ENCODE results near the gene SLC3A2.
"Not testable (repeated sequence)": the region's sequence is repeated elsewhere in the genome, so short reads cannot be mapped to it uniquely, and the experiment has no call there.

Gene SLC3A2

DNA sequence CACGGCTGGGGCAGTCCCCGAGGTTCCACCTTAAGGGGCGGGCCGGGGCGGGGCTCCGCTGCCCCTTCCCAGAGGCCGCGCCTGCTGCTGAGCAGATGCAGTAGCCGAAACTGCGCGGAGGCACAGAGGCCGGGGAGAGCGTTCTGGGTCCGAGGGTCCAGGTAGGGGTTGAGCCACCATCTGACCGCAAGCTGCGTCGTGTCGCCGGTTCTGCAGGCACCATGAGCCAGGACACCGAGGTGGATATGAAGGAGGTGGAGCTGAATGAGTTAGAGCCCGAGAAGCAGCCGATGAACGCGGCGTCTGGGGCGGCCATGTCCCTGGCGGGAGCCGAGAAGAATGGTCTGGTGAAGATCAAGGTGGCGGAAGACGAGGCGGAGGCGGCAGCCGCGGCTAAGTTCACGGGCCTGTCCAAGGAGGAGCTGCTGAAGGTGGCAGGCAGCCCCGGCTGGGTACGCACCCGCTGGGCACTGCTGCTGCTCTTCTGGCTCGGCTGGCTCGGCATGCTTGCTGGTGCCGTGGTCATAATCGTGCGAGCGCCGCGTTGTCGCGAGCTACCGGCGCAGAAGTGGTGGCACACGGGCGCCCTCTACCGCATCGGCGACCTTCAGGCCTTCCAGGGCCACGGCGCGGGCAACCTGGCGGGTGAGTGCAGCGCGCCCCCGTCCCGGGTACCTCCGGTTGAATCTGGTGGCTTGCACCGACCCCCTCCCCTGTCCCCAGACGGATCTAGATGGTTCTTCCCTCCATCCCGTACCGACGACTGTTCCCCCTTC is at the start of gene SLC3A2:
Gene SLC3A2 (plus strand): TSS at position 94 of the 776 bp plus-strand sequence. CDS start 128 bp downstream, at position 222.
- peak; percentile 90 for DNase-seq (ENCODE audit: low read depth)

DNA sequence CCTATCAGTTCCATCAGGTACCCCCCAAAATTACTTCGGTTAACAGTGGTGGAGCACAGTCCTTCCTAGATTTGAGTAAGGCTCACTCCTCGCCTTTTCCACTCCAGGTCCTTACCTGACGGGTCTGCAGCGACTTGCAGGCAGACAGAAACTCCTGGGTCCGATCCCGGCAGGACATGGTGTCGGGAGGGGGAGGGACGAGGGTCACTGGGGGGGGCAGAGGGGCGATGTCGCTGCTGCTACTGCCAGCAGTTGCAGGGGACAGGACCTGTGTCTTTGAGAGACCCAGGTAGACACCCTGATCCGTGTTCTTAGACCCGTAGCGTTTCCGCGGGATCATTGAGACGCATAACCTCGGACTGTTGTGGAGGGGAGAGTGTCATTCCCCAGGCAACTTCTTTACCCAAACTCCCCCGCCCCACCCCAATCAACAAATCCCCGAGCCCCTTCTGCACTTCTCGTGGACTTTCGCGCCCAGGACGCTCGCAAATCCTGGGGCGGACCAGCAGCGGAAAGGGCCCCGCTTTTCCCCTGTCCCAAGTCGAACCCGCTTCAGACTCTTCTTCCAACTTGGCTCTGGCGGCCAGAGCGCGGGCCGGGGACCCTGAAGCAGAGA is 49.7 kb upstream of the SLC3A2 start:
- DNase-seq (ENCODE audit: low read depth) = no peak

DNA sequence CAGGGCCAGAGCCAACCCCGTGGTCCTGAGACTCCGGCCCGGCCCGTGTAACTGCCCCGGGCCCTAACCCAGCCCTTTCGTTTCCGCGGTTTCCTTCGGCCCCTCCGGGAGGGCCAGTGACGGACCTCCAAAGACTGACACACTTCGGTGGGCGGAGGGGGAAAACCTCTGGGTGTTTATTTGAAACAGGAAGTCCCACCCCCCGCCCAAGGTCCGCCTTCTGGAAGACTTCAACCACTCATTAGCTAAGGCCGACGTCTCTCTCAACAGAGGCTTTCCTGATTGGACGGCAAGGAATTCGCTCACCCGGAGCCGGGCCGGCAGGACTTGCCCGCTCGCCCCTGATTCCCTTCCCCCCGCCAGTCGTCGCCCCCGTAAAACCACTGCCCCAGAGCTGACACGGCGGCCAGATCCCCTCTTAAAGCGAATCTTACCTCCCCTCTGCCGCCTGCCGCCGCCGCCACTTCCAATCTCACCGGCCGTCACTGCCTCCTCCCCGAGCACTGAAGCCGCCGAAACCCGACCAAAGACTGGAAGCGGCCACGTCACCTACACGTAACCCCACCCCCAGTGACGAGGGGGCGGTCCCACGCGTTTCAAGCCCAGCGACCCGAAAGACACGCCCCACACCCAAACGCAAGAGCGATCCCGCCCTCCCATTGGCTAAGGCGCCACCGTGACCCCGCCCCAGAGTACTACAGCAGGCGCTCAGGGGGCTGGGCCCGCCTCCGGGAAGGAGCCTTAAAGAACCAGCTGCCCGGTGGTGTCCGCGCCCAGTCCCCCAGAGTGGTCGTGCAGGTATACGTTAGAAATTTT is 49.0 kb upstream of the SLC3A2 start, which contains the start of gene STX5:
Gene STX5 (minus strand): TSS at position 532 of the 816 bp plus-strand sequence. CDS start 808 bp downstream, outside the sequence.
- DNase-seq (ENCODE audit: low read depth) = peak; percentile 99

DNA sequence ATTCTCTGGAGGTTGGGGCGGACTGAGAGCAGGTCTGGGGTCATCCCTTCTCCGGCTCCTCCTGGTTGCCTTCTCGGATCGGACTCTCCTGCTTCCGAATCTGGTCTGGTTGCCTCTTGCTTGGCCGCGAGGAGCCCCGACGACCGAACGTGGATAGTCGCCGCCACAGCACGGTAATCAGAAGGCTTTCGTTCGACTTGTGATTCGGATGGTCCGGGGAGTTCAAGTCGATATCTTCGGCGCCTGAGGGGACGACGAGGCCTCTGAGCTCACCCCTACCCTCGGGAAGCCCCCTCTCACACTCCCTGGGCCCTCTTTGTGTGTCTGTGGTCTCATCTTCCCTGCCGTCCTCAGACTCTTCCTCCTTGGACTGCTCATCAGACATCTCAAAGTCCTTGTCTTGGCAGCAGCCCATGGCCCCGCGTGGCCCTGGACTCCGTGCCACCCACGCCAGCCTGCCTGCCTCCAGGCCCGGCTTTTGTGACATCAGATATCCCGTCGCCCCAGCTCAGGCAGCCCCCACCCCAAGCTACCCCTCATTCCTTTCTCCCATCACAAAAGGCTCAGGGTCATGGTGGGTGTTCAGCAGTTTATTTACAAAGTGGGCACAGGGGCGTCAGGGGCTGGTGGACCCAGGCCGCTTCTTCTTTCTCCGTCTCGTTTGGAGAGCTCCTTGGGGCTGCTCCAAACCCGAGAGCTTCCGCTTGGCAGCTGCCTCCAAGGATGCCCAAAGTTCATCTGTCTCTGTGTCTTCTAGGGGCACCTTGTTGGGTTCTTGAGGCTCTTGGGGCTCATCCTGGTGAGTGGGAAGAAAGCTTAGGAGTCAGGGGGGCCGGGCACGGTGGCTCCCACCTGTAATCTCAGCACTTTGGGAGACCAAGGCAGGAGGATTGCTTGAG is 48.1 kb upstream of the SLC3A2 start, which contains the start of gene TEX54:
Gene TEX54 (minus strand): TSS at position 506 of the 899 bp plus-strand sequence.
- DNase-seq (ENCODE audit: low read depth) = peak; percentile 43

DNA sequence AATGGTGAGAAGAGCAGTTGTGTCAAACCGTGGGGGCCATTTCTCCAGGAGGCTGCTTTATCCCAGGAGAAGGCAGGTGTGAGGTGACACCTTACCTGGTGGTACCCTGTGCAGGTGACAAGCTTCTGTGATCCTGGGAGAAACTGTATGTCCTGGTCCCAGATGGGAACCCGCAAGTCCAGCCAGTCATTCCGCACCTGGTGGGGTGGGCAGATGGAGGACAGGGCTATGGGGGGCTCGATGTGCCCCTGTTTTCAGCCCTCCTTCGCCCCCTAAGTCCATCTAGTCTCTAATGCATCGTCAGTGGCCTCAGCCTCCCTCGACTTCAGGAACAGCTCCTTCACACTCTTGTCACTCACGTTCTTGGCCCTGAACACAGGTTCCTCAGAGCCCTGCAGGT is 45.4 kb upstream of the SLC3A2 start:
- no peak for DNase-seq (ENCODE audit: low read depth)

DNA sequence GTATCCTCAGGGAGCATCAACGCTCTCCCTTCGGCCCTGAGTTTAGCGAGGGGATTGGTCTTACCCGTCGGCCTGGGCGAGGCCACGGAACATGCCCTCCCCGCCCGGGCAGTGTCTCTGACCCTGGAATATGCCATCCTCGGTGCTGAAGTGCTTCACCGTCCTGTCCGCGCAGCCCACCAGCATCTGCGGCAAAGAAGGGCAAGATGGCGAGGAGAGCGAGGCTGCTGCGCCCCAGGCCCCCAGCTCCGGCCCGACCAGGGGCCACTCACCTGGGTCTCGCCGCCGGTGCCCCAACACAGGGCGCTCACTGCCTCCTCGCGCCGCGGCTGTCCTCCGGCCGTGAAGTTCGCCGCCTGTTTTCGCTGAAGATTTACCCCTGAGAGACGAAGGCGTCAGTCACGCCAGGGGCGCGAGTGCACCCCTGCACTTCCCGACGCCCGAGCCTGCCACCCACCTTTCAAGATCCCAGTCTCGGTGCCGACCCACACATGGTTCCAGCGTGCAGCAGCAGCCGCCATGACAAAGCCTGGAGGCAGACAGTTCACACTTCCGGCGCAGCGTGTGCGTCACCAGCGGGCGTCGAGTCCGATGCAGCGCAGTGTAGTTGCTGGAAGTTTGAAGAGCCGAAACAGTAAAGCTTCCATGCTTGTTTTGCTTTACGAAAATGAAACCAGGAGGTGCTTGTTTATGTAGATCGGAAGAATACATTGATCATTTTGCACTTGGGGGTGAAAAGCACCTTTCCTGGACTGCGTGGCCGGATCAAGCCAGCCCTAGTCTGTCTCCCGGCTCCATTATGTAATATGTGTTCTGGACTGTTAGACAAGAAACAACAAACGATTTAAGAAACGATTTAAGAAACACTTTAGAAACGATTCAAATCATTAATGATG is 41.4 kb upstream of the SLC3A2 start, which contains the start of gene WDR74:
Gene WDR74 (minus strand): TSS at position 541 of the 896 bp plus-strand sequence. CDS start 20 bp downstream, at position 521.
- peak; percentile 96 for DNase-seq (ENCODE audit: low read depth)

DNA sequence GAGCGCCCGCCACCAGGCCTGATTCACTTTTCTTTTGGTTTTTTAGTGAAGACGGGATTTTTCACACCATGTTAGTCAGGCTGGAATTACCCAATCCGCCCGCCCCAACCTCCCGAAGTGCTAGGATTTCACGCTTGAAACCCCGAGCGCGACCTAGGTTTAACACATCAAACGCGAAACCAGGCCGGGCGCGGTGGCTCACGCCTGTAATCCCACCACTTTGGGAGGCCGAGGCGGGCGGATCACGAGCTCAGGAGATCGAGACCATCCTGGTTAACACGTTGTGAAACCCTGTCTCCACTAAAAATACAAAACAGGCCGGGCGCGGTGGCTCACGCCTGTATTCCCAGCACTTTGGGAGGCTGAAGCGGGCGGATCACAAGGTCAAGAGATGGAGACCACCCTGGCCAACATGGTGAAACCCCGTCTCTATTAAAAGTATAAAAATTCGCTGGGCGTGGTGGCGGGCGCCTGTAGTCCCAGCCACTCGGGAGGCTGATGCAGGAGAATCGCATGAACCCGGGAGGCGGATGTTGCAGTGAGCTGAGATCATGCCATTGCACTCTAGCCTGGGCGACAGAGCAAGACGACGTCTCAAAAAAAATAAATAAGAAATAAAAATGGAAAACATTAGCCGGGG is 39.9 kb upstream of the SLC3A2 start:
- DNase-seq (ENCODE audit: low read depth) = peak; percentile 90

DNA sequence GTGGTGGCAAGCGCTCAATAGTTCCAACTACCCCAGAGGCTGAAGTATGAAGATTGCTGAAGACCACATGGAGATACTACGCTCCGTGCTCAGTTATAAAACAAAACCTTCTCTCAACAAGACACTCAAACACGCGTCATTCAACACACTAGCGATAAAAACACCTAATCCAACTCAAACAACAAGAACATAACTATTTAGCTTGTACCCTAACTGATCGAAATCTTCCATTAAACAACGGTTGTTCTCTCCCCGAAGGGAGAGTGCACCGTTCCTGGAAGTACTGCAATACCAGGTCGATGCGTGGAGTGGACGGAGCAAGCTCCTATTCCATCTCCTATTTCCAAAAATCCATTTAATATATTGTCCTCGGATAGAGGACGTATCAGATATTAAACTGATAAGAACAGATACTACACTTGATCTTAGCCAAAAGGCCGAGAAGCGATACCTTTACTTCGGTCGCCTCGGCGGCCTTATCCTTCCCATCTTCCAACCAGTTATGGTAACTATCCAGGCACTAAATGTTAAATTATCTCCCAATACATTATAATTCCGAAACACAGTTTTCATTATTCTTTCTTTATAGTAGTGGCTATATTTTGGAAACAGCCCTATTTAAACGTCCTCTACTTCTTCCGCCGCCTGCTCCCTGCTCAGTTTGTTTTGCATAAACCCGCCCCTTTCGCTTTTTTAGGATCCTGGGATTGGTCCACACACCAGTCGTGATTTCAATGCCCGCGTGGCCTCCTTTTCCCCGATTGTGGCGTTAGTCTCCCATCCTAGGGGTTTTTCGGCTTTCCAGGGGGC is 39.1 kb upstream of the SLC3A2 start:
- peak; percentile 100 for DNase-seq (ENCODE audit: low read depth)

DNA sequence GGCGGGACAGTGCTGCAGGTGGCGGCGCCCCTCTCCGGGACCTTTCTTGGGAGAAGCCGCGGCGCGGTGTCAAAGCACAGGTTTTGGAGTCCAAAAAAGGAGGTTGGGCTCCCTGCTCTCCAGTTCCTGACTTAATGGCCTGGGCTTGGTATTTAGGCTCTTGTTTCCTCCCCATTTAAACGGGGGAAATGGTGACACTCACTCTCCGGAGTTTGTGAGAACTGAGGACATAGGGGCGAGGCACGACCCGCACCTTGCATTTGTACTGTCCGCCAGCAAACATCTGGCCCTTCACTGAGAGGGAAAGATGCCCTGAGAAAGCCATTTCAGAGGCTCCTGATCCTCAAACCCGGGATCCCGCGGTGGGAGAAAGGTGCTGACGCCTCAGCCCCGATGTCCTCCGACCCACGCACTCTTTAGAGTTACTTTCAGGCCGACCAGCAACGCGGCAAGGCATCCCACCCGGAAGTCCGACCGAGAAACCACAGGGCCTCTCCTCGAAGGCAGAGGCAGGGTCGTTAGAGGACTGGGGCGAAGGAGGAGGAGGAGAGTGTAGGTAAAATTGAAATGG is 38.4 kb upstream of the SLC3A2 start:
- DNase-seq (ENCODE audit: low read depth) = peak; percentile 21

DNA sequence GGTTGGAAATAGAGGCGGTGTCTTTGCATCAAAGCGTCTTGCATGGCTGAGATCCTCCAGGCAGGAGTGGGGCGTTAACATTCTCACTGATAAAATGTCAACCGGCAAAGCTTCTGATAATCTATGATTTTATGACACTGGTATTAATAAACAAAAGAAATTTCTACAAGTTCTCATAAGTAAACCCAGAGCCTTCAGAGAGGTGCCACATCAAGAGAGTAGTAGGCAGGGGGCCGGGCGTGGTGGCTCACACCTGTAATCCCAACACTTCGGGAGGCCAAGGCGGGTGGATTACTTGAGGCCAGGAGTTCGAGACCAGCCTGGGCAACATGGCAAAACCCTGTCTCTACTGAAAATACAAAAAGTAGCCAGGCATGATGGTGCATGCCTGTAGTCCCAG is 37.8 kb upstream of the SLC3A2 start:
- not testable (repeated sequence) for DNase-seq (ENCODE audit: low read depth)

DNA sequence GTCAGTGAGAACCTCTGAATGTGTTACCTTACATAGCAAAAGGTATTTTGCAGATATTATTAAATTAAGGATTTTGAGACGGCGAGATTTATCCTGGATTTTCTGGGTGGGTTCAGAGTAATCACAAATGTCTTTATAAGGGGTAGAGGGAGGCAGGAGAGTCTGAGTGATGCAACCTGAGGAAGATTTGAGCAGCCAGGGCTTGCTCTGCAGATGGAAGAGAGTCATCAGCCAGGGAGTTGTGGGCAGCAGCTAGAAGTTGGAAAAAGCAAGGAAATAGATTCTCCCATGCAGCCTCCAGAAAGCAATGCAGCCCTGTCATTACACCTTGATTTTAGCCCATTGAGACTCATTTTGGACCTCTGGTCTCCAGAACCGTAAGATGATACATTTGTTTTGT is 37.2 kb upstream of the SLC3A2 start:
- no peak for DNase-seq (ENCODE audit: low read depth)

DNA sequence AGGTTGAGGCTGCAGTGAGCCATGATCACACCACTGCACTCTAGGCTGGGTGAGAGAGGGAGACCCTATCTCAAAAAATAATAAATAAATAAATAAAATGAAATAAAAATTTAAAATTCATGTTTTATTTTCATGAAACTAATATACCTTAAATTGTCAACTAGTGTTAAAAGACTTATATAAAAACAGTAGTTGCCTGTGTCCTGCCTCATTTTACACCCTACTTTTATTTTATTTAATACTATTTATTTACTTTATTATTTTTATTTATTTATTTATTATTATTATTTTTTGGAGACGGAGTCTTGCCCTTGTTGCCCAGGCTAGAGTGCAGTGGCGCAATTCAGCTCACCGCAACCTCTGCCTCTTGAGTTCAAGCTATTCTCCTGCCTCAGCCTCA is 36.5 kb upstream of the SLC3A2 start:
- DNase-seq (ENCODE audit: low read depth) = no peak

DNA sequence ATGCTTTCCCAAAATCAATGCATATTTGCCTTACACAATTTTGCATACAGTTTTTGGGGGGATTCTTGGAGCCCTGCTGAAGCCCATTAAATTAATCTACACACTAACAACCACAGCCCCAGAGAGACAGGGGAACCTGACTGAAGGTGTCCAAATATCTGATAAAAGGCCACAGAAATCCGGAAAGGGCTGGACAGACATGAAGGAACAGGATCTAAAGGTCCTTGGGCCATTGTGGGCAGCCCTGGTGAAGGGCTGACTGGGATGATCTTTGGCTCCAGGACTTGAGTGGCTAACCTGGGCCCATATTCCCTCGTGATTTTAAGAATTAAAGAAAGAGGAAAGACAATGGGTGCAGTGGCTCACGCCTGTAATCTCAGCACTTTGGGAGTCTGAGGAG is 34.5 kb upstream of the SLC3A2 start:
- DNase-seq (ENCODE audit: low read depth) = no peak

DNA sequence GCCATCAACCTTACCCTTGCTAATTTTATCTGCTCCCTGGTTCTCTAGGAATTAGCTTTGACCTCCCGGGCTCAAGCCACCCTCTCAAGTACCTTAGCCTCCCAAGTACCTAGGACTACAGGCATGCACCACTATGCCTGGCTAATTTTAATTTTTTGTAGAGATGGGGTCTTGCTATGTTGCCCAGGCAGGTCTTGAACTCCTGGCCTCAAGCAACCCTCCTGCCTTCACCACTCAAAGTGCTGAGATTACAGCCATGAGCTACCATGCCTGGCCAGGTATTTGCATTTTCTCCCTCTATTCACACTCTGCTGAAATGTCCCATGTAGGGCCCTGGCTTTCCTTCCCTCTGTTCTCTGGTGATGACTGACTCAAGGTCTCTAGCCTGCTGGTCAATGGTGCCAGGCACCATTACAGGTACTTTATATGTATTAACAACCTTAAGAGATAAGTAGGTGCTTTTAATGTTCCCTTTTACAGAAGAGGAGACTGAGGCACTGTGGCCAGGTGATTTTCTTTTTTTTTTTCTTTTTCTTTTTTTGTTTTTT is 32.9 kb upstream of the SLC3A2 start:
- DNase-seq (ENCODE audit: low read depth) = no peak

DNA sequence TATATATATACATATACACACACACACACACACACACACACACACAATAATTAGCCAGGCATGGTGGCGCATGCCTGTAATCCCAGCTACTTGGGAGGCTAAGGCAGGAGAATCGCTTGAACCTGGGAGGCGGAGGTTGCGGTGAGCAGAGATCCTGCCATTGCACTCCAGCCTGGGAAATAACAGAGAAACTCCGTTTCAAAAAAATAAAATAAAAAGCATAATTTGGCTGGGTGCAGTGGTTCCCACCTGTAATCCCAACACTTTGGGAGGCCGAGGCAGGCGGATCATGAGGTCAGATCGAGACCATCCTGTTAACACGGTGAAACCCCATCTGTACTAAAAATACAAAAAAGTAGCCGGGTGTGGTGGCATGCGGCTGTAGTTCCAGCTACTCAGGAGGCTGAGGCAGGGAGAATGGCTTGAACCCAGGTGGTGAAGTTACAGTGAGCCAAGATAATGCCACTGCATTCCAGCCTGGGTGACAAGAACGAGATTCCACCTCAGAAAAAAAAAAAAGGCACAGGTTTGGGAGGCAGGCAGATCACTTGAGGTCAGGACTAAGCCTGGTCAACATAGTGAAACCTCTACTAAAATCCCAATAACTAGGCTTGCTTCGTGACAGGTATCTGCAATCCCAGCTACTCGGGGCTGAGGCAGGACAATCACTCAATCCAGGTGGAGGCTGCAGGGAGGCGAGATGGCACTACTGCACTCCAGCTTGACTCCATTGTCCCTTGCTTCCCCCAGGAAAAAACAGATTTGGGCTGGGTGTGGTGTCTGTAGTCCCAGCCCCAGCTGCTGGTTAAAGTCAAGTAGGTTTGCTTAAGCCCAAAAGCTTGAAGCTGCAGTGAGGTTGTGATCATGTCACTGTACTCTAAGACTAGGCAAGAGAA is 29.5 kb upstream of the SLC3A2 start:
- DNase-seq (ENCODE audit: low read depth) = no peak

DNA sequence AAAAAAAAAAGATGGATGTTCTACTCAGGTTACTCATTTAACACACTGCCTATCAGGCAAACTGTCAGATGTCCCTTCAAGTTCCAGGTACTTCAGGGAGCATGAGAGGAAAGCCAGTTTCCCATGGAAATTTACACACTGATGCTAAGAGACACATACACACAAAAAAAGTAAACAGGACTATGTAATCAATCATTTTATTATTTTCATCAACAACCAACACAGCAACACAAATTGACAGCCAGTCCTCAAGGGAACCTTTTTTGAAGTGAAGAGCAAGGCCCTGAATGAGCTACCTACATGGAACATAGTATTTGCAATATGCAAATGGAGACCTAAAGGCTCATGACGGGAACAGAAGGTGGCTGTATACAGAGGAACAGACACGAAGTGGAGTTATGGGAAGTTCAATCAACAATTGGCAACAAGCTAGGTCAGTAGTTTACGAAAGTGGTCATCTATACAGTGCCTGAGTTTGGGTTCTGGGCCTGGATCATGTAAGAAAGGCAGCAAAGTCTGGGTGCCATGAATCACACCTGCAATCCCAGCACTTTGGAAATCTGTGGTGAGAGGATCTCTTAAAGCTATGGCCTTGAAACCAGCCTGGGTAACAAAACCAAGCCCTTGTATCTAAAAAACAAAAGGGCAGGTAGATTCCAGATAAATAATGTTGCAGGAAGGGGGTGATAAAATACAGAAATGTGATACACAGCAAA is 28.7 kb upstream of the SLC3A2 start:
- DNase-seq (ENCODE audit: low read depth) = no peak
